DMS79 treated with DMSO at 0.1 percent for 48 hours (cell line): ENCODE results near the gene DMRTA2.

Experiments used
- DNase-seq: peaks from one replicate; lab custom pipeline; 2025; lab: John Stamatoyannopoulos, UW

Gene DMRTA2

DNA sequence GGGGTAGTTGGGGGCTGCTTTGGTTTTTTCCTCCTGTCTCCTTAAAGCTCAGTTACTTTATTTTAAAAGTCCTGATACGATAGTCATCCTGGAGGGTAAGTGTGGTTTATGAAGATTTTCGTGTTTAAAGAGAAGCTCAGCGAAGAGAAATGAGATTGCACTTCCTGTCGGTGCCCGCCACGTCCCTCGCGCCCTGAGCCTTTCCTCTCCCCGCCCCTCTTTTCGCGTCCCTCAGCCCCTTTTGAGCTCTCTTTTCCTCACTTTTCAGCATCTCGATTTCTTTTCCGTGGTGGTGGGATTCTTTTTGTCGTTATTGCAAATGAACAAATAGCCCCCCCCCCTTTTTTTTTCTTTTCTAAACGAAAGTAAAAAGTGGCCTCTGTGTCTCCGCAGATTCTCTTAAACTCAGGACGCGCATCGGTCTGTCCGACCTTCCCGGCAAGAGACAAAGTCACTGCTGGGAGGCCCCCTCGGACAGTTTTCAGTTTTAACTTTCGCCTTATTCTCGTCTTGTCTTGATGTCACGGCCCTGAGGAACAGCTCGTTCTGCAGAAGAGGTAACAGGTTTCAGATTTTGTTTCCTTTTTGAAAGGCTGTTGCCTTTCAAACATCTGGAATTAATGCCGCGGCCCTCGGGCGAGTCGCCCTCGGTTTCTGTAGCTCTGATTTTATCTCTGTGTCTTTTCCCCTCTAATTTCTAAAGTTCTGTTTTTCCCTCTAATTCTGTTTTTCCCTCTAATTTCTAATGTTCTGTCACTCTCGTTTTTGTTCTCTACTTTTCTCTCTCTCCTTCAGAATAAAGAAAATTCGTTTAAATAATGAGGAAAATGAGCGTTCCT lies 1.0 kb upstream of the DMRTA2 start:
- DNase-seq, result peak; percentile 80

- peak; percentile 82 for DNase-seq
Measured at GRCh38 chr1:50423670-50424000, 392 bp upstream of the DMRTA2 start.

DNA sequence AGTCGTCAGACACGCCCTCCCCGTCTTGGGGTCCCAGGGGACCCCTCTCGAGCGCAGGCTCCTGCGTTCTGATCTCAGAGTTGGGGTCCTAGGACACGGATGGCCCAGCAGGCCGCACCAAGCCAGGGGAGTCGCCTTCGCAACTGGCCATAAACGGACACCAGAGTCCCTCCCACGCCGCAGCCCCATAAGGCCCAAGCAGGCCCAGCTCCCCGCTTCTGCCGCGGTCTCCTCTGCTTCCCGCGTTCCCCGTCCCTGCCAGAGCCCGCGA lies 633 bp downstream of the DMRTA2 start:
- no peak for DNase-seq

- DNase-seq, result peak; percentile 28
Measured at GRCh38 chr1:50421768-50422674, 1.2 kb downstream of the DMRTA2 start.

GRCh38 chr1:50421366-50421748 lies 1.9 kb downstream of the DMRTA2 start:
- no peak for DNase-seq

DNA sequence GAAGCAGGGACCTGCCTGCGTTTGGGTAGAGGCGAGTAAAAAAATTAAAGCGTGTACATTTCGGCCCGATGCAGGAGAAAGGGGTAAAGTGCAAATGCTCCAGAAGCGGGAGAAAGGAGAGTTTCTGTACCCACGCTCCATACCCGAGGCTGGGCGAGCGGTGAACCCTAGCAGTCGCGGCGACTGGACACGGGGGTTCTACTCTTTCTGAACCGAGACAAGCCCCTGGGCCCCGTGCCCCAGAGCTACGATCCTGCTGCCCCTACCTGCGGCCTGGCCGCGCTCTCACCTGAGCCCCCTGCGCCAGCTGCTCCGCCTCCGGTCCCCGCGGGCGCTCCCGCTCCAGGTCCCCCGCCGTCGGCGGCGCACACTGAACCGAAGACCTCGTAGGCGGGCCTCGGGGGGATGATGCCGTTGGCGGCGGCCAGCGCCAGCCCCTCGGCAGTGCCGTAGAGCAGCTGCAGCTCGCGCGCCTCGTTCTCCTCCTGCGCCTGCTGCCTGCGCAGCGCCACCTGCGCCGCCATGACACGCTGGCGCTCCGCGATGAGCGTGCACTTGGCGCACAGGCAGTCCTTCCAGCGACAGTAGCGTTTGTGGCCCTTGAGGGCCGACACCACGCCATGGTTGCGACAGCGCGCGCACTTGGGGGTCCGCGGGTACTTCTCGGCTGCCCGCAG lies 2.4 kb downstream of the DMRTA2 start:
- DNase-seq, result no peak

DNA sequence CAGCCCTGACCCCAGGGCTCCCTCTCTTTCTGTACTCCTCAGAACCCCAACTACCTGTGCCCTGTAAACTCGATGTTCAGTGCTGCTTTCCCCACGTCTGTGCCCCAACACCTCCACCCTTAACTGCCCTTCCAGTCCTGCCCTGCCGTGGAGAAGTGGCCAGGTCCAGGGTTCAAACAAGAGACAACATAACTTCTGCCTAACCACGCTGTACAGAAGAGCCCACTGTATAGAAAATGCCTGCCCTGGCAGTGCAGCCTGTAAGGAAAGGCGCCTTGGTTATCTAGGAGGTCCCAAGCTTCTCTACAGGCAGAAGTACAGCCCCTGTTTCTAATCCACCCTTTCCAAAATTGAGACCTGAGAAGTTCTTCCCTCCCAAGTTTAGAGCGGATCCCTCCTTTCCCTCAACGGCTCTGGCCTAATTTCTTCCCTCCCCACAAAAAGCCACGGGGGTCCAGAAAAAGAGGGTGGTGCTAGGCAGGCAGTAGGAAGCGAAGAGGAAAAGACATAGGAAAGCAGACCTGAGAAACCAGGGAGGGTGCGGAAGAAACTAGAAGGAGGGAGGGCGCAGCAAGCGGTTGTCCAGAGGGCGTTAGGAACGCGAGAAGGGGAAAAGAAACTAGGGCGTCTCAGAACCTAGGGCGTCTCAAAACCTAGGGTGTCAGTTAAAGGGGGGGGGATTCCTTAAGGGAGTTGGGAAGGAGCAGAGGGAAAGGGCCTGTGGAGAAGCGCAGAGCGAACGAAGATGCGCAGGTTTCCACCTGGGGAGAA lies 3.2 kb downstream of the DMRTA2 start:
- DNase-seq, result no peak

DNA sequence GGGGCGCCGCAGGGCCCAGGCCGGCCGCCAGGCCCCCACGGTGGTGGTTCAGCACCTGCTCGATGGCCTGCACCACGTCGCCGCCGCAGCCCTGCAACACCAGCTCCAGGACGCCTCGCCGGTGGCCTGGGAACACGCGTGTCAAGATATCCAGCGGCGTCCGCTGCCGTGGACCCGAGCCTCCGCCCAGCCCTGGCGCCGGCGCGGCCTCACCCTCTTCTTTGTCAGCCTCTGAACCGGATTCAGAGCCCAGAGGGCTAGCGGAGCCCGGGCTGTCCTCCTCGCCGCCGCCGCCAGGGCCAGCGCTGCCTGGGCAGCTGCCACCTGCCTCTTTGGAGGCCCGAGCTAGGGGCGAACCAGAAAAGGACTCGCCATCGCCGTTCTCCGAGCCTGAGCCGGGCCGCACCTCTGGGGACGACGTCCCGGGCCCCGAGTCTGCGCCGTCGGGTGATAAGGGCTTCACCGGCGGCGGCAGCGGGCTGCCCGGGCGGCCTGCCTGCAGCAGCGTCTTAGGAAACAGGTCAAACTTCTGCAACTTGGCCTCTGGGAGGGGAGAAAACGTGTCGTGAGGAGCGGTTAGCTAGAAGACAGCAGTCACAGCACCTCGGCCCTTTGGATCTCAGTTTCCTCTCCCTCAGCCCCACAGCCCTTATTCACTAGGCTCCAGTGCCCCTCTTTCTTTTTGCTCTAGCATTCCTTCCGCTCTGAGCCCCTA lies 3.9 kb downstream of the DMRTA2 start:
- no peak for DNase-seq

- no peak for DNase-seq
Measured at GRCh38 chr1:50418600-50419109, 4.6 kb downstream of the DMRTA2 start.

GRCh38 chr1:50417946-50418599 lies 5.2 kb downstream of the DMRTA2 start:
- DNase-seq, result no peak

DNA sequence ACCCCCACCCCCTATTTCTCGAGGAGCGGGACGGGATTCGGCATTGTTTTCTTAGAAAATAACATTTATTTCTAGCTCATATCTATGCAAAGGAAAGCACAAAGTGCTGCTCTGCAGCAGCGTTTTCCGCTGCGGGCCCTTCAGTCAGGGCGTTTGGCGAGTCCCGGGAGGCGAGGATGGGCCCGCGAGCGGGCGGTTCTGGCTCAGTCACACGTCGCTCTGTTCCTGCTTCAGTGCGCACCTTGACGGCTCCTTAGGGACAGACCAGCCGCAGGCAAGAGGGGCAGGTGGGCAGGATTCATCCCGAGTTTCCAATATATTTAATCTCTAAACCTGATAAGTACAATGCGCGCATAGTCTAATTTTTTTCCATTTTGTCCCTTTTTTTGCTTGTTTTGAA lies 5.7 kb downstream of the DMRTA2 start:
- no peak for DNase-seq

DNA sequence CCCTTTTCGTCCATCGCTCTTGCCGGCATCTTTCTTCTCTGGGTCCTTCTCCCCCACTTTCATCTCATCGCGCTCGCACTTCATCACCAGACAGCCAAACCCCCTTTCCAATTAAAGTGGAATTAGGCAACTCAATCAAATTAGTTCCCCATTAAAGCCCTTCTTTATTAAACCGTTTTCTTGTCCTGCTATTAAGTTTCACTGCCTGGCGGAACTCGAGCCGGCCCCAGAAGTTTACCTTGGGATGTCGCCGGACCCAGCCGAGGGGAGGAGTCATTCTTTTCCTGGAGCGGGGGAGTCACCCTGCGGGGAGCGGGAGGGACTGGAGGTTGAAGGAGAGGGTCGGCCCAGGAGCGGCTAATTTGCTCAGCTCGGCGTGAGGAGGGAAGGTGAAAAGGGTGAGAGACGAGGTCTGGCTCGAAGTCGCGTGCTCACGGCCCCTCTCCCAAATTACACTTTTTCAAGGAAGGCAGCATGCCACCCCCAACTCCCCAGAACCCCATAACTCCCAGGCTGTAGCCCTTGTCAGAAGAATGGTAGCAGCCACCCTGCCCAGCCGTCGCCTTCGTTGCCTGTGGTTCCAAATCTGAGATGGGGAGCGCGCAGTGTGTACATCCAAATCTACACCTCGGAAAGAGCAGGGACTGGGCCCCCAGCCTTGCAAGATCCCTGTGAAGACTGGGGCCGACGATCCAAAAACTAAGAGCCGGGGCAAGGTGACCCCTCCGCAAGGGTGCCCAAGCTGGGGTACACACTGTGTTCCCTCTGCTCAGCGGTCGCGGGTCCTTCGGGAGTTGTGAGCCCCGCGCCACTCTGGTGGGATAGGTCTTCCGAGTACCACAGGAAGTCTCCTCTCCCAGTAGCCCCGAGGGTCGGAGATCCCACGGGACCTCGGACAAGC lies 6.4 kb downstream of the DMRTA2 start:
- DNase-seq, result no peak

GRCh38 chr1:50416150-50416527 lies 7.1 kb downstream of the DMRTA2 start:
- no peak for DNase-seq

GRCh38 chr1:50415235-50416149 lies 7.8 kb downstream of the DMRTA2 start:
- no peak for DNase-seq

DNA sequence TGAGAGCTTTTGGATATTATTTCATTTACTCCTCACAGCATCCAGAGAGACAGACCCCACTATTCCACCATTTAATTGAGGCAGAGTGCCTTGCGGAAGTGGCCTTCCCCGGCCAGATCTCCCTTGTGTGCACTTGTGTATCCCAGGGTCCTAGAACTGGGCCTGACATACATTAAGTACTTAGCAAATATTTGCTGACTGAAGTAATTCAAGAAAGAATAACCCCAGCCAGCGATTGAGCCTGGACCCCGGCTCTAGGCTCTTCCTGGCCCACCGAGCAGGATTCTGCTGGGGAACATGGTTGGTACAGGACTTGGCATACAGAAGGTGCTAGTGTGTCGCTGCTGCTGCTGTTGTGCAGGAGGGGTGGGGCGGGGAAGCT lies 8.4 kb downstream of the DMRTA2 start:
- no peak for DNase-seq

GRCh38 chr1:50412813-50413476 lies 10.3 kb downstream of the DMRTA2 start:
- DNase-seq, result no peak

DNA sequence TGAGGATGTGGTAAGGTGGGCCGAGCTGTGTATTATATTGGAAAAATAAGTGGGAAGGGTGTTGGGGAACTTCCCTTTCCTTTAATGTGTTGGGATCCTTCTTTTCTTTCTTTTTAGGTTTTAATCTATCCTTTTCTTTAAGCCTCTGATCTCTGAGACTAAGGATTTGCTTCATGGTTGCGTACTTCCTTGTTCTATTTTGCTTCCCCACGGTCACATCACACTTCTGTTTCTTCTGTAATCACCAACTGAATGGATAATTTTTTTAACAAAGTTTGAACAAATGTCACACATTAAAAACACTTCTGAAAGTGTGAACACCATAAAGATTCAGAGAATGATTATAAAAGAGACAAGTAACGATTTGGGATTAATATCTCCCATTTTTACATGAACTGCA lies 17.4 kb downstream of the DMRTA2 start:
- no peak for DNase-seq

DNA sequence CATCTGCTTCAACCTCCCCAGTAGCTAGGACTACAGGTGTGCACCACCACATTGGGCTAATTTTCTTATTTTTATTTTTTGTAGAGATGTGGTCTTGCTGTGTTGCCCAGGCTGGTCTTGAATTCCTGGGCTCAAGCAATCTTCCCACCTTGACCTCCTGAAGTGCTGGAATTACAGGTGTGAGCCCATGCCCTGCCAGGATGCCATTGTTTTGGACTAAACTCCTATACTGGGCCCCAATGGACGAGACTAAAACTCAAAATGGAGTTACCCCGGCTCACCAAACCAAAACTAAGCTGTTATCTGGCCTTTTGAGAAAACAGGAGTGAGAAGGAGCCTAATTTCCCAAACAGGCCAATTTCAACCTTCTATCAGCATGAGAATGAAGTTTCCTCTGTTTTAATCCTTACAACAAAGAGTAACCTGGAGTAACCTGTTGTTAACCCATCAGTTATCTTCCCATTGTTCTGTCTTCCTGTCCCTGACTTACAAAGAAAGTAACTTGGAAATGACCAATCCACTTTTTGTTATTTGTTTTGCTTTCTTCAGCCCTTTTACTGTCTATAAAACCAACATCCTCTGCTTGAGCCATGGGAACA lies 29.6 kb downstream of the DMRTA2 start:
- DNase-seq, result no peak
